Thyroid gland (tissue), 4 donors: Measurements from ENCODE around the gene UBE2QL1. TPM values are rescaled to one million over a fixed set of nuclear protein-coding genes. Genes with fewer than 3 reads are reported as not detected.

Source experiments
- DNase-seq, 2 donors: peaks; one replicate each; pipeline ENCODE4 v3.0.0-alpha.2; 2019
- H3K27ac ChIP-seq, 3 donors: fragments of 200-600 bp; sonication (generic); 1 replicate in 2 of 3; 2 replicates in 1 of 3; pipeline ENCODE4 v1.5.1; 2016 to 2019; ENCODE audit warnings: mild to moderate bottlenecking in 1 of 3, moderate library complexity in 1 of 3
- H3K27me3 ChIP-seq: fragments of 200-600 bp; sonication (generic); one replicate; pipeline ENCODE4 v1.5.1; 2019
- H3K36me3 ChIP-seq, 2 donors: fragments of 200-600 bp; sonication (generic); one replicate each; pipeline ENCODE4 v1.5.1; 2016 to 2019
- H3K4me1 ChIP-seq, 2 donors: fragments of 200-600 bp; sonication (generic); one replicate each; pipeline ENCODE4 v1.5.1; 2017 to 2019
- H3K4me3 ChIP-seq, 3 donors: fragments of 200-600 bp; sonication (generic); replicated peaks in 1 of 3; 1 replicate in 2 of 3; 2 replicates in 1 of 3; pipeline ENCODE4 v1.5.1; 2016; ENCODE audit warnings: mild to moderate bottlenecking in 1 of 3
- H3K9me3 ChIP-seq: fragments of 200-600 bp; sonication (generic); one replicate; pipeline ENCODE4 v1.5.1; 2017
- CTCF ChIP-seq, 6 experiments: fragments of 200-600 bp in 3 of 6; fragments of 450-650 bp in 3 of 6; sonication (generic) in 3 of 6; IDR thresholded peaks; one replicate each; pipeline ENCODE4 v1.5.1; 2016 to 2019; ENCODE audit warnings: antibody characterized with exemption in 6 of 6, mild to moderate bottlenecking in 2 of 6, inconsistent platforms in 1 of 6, moderate library complexity in 1 of 6
- POLR2A ChIP-seq, 2 donors: fragments of 450-650 bp; IDR thresholded peaks; one replicate each; pipeline ENCODE4 v1.6.1; 2017; ENCODE audit warnings: antibody characterized with exemption in 2 of 2, mild to moderate bottlenecking in 2 of 2, moderate library complexity in 1 of 2
- WGBS, 2 donors: methylation state at CpG; one replicate each; pipeline ENCODE4 v1.1.5; 2017; 5-methylcytosine and 5-hydroxymethylcytosine counted together
- intact Hi-C: fragments of 100-400 bp; cut with DNase I; formaldehyde crosslinking; loops from one replicate; pipeline ENCODE4 v1.15.1; 2023
- total RNA-seq, 4 donors: library from RNA; depleted of rRNA; stranded (reverse); fragments of >200 nt; gene quantifications; one replicate each; pipeline ENCODE4 v1.2.3, GENCODE V29; 2016

Gene UBE2QL1
- total RNA-seq, 4 donors from 2014 or later = 2.0 to 4.0 (median 2.6) TPM

DNA sequence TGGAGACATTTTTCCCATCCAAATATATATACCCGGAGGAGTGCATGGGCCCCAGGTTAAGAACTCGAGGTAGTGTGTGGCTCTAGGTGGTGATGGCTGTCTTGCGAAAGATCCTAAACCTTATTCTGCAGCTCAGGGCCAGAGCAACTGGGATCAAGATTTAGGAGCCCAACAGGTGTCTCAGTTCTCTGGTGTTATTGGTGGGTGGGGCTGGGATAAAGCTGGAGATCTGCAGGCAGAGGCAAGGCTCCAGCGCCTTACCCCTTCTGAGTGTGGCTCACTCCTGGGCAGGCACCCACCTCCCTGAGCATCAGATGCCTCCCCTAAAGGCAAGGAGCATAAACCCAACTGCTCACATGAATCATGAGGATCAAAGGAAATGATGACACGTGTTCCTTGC lies 11.2 kb downstream of the UBE2QL1 start:
- Histone ChIP-seq H3K27me3 (no peaks in the 10 kb centered on the region), H3K36me3 (no peaks in the 10 kb centered on the region), H3K4me3 (no peak overlapping the region), H3K27ac (no peak overlapping the region), H3K4me1 (peaks cover 0 to 11% of the 10 kb centered on the region in 2 donors), H3K9me3 (no peaks in the 10 kb centered on the region)
- TF ChIP-seq CTCF (IDR thresholded peaks at IDR 0.05) = no peak
- TF ChIP-seq POLR2A (IDR thresholded peaks at IDR 0.05) = no peak
- WGBS, 2 donors = 57 to 63% methylated on average over 4 to 5 of the region's 5 CpGs
- intact Hi-C loops = no loop called here
- no peak for DNase-seq

GRCh38 chr5:6461006-6461405 lies 12.3 kb downstream of the UBE2QL1 start:
- Histone ChIP-seq H3K9me3 (no peaks in the 10 kb centered on the region), H3K4me3 (no peak overlapping the region), H3K27ac (no peak overlapping the region), H3K36me3 (no peaks in the 10 kb centered on the region), H3K27me3 (no peaks in the 10 kb centered on the region), H3K4me1 (peaks cover 0 to 11% of the 10 kb centered on the region in 2 donors)
- intact Hi-C loops = no loop called here
- WGBS, 2 donors = 75 to 84% methylated on average over 2 of the region's 2 CpGs
- TF ChIP-seq POLR2A (IDR thresholded peaks at IDR 0.05) (no peak), CTCF (IDR thresholded peaks at IDR 0.05) (no peak)
- no peak for DNase-seq

DNA sequence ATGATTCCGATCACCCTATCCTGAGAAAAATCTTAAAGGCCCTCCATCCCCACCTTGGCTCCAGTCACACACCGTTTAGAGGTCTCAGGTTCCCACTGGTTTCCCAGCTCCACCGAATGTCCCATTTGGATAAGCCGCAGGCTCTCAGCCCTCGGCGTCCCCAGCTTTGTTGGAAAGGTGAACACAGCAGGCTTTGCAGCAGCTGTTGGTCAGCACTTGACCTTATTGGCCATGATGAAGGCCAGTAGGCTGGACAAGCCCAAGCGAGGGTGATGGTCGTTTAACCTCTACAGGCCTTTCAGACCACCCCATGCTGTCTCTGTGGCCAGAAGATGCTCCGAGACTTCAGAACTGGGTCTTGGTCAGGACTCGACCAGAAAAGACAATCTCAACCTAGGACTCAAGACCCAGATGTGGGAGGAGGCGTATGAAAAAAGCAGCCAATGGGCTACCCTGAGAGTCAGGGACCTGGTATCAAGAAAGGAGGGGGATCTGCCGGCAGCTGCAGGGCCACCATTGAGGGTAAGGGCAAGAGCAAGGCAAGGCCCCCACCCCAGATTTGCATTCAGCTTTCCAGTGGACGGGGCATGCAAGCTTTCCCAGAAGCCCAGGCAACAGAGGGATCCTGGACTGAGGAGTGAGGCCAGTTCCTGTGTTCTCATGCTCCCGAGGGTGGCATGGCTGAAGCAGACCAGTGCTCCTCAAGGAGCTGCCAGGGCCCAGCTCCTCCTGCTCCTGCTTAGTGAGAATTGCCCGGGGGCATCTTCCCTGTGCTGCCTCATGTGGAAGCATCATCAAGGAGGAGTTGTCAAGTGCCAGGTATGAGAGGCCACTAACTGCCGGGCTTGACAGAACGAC lies 13.4 kb downstream of the UBE2QL1 start:
- intact Hi-C loops = no loop called here
- no peak overlapping the region for H3K4me3 ChIP-seq
- H3K4me1 ChIP-seq = peaks cover 0 to 11% of the 10 kb centered on the region in 2 donors
- no peaks in the 10 kb centered on the region for H3K36me3 ChIP-seq
- DNase-seq = no peak
- WGBS, 2 donors = 86 to 88% methylated on average over 16 to 17 of the region's 17 CpGs
- no peak overlapping the region for H3K27ac ChIP-seq
- no peaks in the 10 kb centered on the region for H3K9me3 ChIP-seq
- H3K27me3 ChIP-seq = no peaks in the 10 kb centered on the region
- TF ChIP-seq POLR2A (IDR thresholded peaks at IDR 0.05) (no peak), CTCF (IDR thresholded peaks at IDR 0.05) (no peak)

- no peaks in the 10 kb centered on the region for H3K9me3 ChIP-seq
- H3K27ac ChIP-seq = no peak overlapping the region
- peaks cover 0 to 11% of the 10 kb centered on the region in 2 donors for H3K4me1 ChIP-seq
- no peaks in the 10 kb centered on the region for H3K27me3 ChIP-seq
- TF ChIP-seq POLR2A (IDR thresholded peaks at IDR 0.05) (no peak), CTCF (IDR thresholded peaks at IDR 0.05) (no peak)
- H3K4me3 ChIP-seq = no peak overlapping the region
- WGBS, 2 donors = 85 to 90% methylated on average over 7 of the region's 7 CpGs
- no peak for DNase-seq
- intact Hi-C loops = no loop called here
- no peaks in the 10 kb centered on the region for H3K36me3 ChIP-seq
Measured at GRCh38 chr5:6462671-6463070, 14.0 kb downstream of the UBE2QL1 start.

DNA sequence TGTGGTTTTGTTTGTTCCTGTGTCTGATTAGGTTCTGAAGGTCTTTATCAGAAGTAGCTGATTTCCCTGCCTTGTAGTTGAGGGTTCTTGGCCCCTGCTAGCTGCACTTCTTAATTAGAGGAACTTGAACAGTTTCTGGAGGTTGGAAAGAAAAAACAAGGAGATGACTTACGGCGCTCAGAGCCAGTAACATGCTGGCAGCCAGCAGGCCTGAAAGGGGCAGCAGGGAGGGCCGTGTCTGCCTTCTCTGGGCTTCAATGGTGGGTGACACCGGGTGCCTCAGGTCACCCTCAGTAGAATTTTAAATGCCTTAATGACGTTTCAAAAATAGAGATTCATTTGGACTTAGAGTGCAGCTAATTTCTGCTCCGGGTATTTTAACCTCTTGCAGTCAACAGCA lies 15.8 kb downstream of the UBE2QL1 start:
- DNase-seq = no peak
- 78 to 80% methylated on average over 6 of the region's 6 CpGs for WGBS, 2 donors
- Histone ChIP-seq H3K9me3 (no peaks in the 10 kb centered on the region), H3K27ac (no peak overlapping the region), H3K36me3 (no peaks in the 10 kb centered on the region), H3K4me3 (no peak overlapping the region), H3K27me3 (no peaks in the 10 kb centered on the region), H3K4me1 (peaks cover 0 to 11% of the 10 kb centered on the region in 2 donors)
- intact Hi-C loops = no loop called here
- TF ChIP-seq POLR2A (IDR thresholded peaks at IDR 0.05) (no peak), CTCF (IDR thresholded peaks at IDR 0.05) (no peak)
